Measurements from ENCODE around the gene IRF4. TPM values are rescaled to one million over a fixed set of nuclear protein-coding genes. Genes with fewer than 3 reads are reported as not detected.

IRF4 gene
- total and polyA plus RNA-seq, 4 donors = 0.11 to 1.0 (median 0.42) TPM

DNA sequence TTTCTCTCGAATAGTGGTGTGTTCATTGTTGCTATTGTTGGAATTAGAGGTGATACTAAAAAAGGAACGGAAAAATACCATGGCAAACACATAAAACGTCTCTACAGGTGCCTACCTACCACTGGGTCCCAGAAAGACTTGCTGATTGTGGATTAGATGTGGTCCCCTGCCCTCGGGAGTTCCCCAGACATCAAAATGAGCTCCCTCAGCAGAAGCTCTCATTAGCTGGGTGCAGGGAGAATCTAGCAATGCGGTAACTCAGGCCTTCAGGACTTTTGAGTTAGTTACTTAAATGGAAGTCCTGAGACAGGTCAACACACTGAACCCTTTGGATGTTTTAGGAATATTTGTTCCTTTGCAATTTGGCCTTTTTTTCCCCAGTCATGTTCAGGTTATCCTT is 6.1 kb downstream of the IRF4 start:
- DNase-seq (ENCODE audit: low read depth in 4 of 6, low spot score in 6 of 6) = no peak

DNA sequence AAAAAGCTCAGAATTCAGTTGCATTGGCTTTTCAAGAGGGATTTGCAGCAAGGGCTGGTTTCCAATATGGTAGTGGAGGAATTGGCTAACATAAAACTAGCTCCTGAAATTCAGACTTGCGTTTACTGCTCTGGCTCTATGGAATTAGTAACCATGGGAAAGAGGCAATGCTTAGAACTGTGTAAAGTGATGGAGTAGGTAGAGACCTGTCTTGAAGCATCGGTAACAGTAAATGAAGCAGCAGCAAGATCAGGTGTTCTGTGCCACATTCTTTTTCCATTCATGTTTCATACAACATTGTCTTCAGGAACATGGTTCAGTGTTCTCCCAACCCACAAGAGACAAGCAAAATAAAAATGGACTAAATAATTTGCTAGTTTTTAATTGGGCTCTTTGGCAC is 6.5 kb downstream of the IRF4 start:
- Histone ChIP-seq H3K27ac (ENCODE audit: low read depth, low read length) (no peak overlapping the region), H3K4me3 (ENCODE audit: low read depth, low read length) (no peak overlapping the region), H3K9me3 (ENCODE audit: control insufficient read depth, insufficient read depth, low read length) (no peaks in the 10 kb centered on the region), H3K27me3 (ENCODE audit: control insufficient read depth, insufficient read depth, low read length) (peaks cover 36% of the 10 kb centered on the region), H3K4me1 (ENCODE audit: control insufficient read depth, insufficient read depth, low read length) (peaks cover 7% of the 10 kb centered on the region), H3K36me3 (ENCODE audit: control insufficient read depth, insufficient read depth, low read length) (no peaks in the 10 kb centered on the region)
- WGBS (ENCODE audit: insufficient coverage) = no CpG with 5 or more reads among the region's 2 CpGs
- no peak for DNase-seq (ENCODE audit: low read depth in 4 of 6, low spot score in 6 of 6)

More for the DNA sequence above, 6.1 kb downstream of the IRF4 start:
- Histone ChIP-seq H3K36me3 (ENCODE audit: control insufficient read depth, insufficient read depth, low read length) (no peaks in the 10 kb centered on the region), H3K9me3 (ENCODE audit: control insufficient read depth, insufficient read depth, low read length) (no peaks in the 10 kb centered on the region), H3K4me1 (ENCODE audit: control insufficient read depth, insufficient read depth, low read length) (peaks cover 12% of the 10 kb centered on the region), H3K27ac (ENCODE audit: low read depth, low read length) (no peak overlapping the region), H3K4me3 (ENCODE audit: low read depth, low read length) (no peak overlapping the region), H3K27me3 (ENCODE audit: control insufficient read depth, insufficient read depth, low read length) (peaks cover 41% of the 10 kb centered on the region)
- WGBS (ENCODE audit: insufficient coverage) = 80% methylated on average over 2 of the region's 5 CpGs

DNA sequence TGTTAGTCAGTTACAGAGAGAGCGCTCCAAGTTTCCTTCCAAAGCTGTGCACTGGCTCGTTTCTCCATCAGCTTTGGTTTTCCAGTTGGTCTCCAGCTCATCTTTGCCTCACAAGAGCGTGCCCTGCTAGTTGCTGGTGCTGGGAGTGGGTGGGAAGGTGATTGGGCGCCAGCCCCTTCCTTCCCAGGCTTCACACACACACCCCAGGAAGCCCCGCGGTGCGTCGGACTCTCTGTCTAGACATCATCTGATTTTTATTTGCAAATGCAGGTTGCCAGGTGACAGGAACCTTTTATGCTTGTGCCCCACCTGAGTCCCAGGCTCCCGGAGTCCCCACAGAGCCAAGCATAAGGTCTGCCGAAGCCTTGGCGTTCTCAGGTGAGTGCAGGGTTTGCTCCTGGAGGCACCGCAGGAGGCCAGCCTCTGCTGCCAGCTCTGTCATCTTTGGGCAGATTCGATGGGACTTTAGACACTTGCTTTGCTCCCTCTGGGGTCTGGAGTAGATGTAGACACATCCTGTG is 7.1 kb downstream of the IRF4 start:
- WGBS (ENCODE audit: insufficient coverage) = 86% methylated on average over 11 of the region's 13 CpGs
- DNase-seq (ENCODE audit: low read depth in 4 of 6, low spot score in 6 of 6) = no peak
- Histone ChIP-seq H3K4me3 (ENCODE audit: low read depth, low read length) (no peak overlapping the region), H3K27me3 (ENCODE audit: control insufficient read depth, insufficient read depth, low read length) (peaks cover 32% of the 10 kb centered on the region), H3K27ac (ENCODE audit: low read depth, low read length) (no peak overlapping the region), H3K9me3 (ENCODE audit: control insufficient read depth, insufficient read depth, low read length) (no peaks in the 10 kb centered on the region), H3K4me1 (ENCODE audit: control insufficient read depth, insufficient read depth, low read length) (peaks cover 4% of the 10 kb centered on the region), H3K36me3 (ENCODE audit: control insufficient read depth, insufficient read depth, low read length) (no peaks in the 10 kb centered on the region)

GRCh38 chr6:399785-400534 is 8.4 kb downstream of the IRF4 start:
- peaks cover 21% of the 10 kb centered on the region for H3K27me3 ChIP-seq (ENCODE audit: control insufficient read depth, insufficient read depth, low read length)
- H3K9me3 ChIP-seq (ENCODE audit: control insufficient read depth, insufficient read depth, low read length) = no peaks in the 10 kb centered on the region
- no peaks in the 10 kb centered on the region for H3K36me3 ChIP-seq (ENCODE audit: control insufficient read depth, insufficient read depth, low read length)
- no peaks in the 10 kb centered on the region for H3K4me1 ChIP-seq (ENCODE audit: control insufficient read depth, insufficient read depth, low read length)
- no peak overlapping the region for H3K4me3 ChIP-seq (ENCODE audit: low read depth, low read length)
- no peak overlapping the region for H3K27ac ChIP-seq (ENCODE audit: low read depth, low read length)
- DNase-seq (ENCODE audit: low read depth in 4 of 6, low spot score in 6 of 6) = no peak
- 93% methylated on average over 7 of the region's 11 CpGs for WGBS (ENCODE audit: insufficient coverage)

DNA sequence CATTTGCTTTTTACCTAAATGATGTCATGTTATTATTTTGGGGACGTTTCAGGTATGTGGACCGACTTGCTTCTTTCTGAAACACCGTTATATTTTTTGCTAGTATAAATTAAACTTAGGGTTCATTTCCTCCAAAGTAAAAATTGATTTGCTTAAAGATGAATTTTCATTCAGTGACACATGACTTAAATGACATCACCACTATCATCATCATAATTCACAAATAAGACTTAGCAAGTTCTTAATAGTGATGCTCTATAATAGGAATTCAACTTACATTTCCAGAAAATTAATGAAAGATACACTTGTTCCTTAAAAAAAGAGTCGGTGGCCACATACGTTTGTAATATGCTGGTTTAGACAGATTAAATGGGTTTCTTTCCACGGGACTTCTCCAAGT is 9.3 kb downstream of the IRF4 start:
- no peaks in the 10 kb centered on the region for H3K4me1 ChIP-seq (ENCODE audit: control insufficient read depth, insufficient read depth, low read length)
- no peak overlapping the region for H3K4me3 ChIP-seq (ENCODE audit: low read depth, low read length)
- peaks cover 14% of the 10 kb centered on the region for H3K27me3 ChIP-seq (ENCODE audit: control insufficient read depth, insufficient read depth, low read length)
- no peak for DNase-seq (ENCODE audit: low read depth in 4 of 6, low spot score in 6 of 6)
- no peaks in the 10 kb centered on the region for H3K36me3 ChIP-seq (ENCODE audit: control insufficient read depth, insufficient read depth, low read length)
- no peak overlapping the region for H3K27ac ChIP-seq (ENCODE audit: low read depth, low read length)
- WGBS (ENCODE audit: insufficient coverage) = 89% methylated on average over 3 of the region's 6 CpGs
- H3K9me3 ChIP-seq (ENCODE audit: control insufficient read depth, insufficient read depth, low read length) = no peaks in the 10 kb centered on the region

- Histone ChIP-seq H3K4me1 (ENCODE audit: control insufficient read depth, insufficient read depth, low read length) (no peaks in the 10 kb centered on the region), H3K27me3 (ENCODE audit: control insufficient read depth, insufficient read depth, low read length) (peaks cover 9% of the 10 kb centered on the region), H3K27ac (ENCODE audit: low read depth, low read length) (no peak overlapping the region), H3K9me3 (ENCODE audit: control insufficient read depth, insufficient read depth, low read length) (no peaks in the 10 kb centered on the region), H3K4me3 (ENCODE audit: low read depth, low read length) (no peak overlapping the region), H3K36me3 (ENCODE audit: control insufficient read depth, insufficient read depth, low read length) (no peaks in the 10 kb centered on the region)
- no peak for DNase-seq (ENCODE audit: low read depth in 4 of 6, low spot score in 6 of 6)
- 89% methylated on average over 27 of the region's 27 CpGs for WGBS (ENCODE audit: insufficient coverage)
Observed at GRCh38 chr6:401239-401993, 9.9 kb downstream of the IRF4 start.

DNA sequence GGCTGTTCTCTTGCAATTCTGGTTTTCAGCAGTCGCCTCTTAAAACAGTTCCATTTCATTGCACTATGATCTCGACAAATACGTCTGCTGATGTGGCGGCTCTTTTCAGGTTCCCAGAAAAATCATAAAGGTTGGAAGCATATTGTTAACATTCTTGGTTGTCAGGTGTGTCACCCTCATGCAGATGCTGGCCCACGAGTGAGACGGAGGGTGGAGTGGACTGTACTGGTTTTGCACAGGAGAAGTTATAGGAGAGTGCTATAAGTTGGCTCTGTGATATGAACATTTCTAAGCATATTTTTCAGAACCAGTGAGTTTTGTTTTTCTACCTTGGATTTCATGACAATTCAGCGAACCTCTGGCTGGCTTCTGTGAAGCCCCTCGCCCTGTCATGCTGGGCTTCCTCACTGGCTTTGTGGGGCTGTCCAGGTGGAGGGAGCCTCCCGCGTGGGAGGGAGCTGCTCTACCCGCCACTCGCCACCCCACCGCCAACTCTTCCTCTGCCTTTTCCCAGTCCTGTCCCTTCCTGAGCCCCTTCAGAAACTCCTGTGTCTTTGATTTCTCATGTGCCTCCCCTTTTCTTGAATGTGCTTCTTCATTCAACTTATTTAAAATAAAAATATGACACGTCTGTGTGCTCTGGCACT is 10.6 kb downstream of the IRF4 start:
- Histone ChIP-seq H3K4me3 (ENCODE audit: low read depth, low read length) (no peak overlapping the region), H3K27ac (ENCODE audit: low read depth, low read length) (no peak overlapping the region)

GRCh38 chr6:402901-403658 is 11.5 kb downstream of the IRF4 start:
- Histone ChIP-seq H3K4me3 (ENCODE audit: low read depth, low read length) (no peak overlapping the region), H3K27me3 (ENCODE audit: control insufficient read depth, insufficient read depth, low read length) (peaks cover 2% of the 10 kb centered on the region), H3K27ac (ENCODE audit: low read depth, low read length) (no peak overlapping the region), H3K36me3 (ENCODE audit: control insufficient read depth, insufficient read depth, low read length) (no peaks in the 10 kb centered on the region), H3K9me3 (ENCODE audit: control insufficient read depth, insufficient read depth, low read length) (no peaks in the 10 kb centered on the region), H3K4me1 (ENCODE audit: control insufficient read depth, insufficient read depth, low read length) (no peaks in the 10 kb centered on the region)
- 83% methylated on average over 13 of the region's 17 CpGs for WGBS (ENCODE audit: insufficient coverage)
- DNase-seq (ENCODE audit: low read depth in 4 of 6, low spot score in 6 of 6) = no peak

More for the DNA sequence above, 10.6 kb downstream of the IRF4 start:
- H3K9me3 ChIP-seq (ENCODE audit: control insufficient read depth, insufficient read depth, low read length) = no peaks in the 10 kb centered on the region
- 96% methylated on average over 12 of the region's 14 CpGs for WGBS (ENCODE audit: insufficient coverage)
- no peaks in the 10 kb centered on the region for H3K4me1 ChIP-seq (ENCODE audit: control insufficient read depth, insufficient read depth, low read length)
- DNase-seq (ENCODE audit: low read depth in 4 of 6, low spot score in 6 of 6) = no peak
- peaks cover 8% of the 10 kb centered on the region for H3K27me3 ChIP-seq (ENCODE audit: control insufficient read depth, insufficient read depth, low read length)
- H3K36me3 ChIP-seq (ENCODE audit: control insufficient read depth, insufficient read depth, low read length) = no peaks in the 10 kb centered on the region

All from spinal cord (tissue), 10 donors.